Neural cell (in vitro differentiated cells): ENCODE data around the gene CCDC24. TPM values are rescaled to one million over a fixed set of nuclear protein-coding genes. Genes with fewer than 3 reads are reported as not detected.

Experiments
- H2AFZ ChIP-seq: fragments of 200-600, 300-800 bp; sonication (generic), shearing (Covaris generic); 2 replicates; pipeline ENCODE4 v1.6.0; 2014; ENCODE audit warnings: low read depth, mild to moderate bottlenecking, antibody characterized with exemption, low read length, moderate library complexity
- H3F3A ChIP-seq: fragments of 200-600 bp; shearing (Covaris generic); 2 replicates; pipeline ENCODE4 v1.6.1; 2016; ENCODE audit warnings: mild to moderate bottlenecking, moderate library complexity, mixed read lengths, antibody characterized with exemption, low read length; ENCODE audit not compliant: insufficient read depth, poor library complexity, severe bottlenecking
- H3K27ac ChIP-seq: fragments of 200-600, 300-800 bp; sonication (generic), shearing (Covaris generic); 2 replicates; pipeline ENCODE4 v1.5.1; 2014; ENCODE audit warnings: mild to moderate bottlenecking, low read length, moderate library complexity
- H3K27me3 ChIP-seq: fragments of 300-800, 200-600 bp; sonication (generic), shearing (Covaris generic); 2 replicates; pipeline ENCODE4 v1.6.0; 2014; ENCODE audit warnings: mild to moderate bottlenecking, low read depth, low read length, moderate library complexity; ENCODE audit not compliant: insufficient read depth
- H3K36me3 ChIP-seq: fragments of 300-800, 200-600 bp; sonication (generic), shearing (Covaris generic); 2 replicates; pipeline ENCODE4 v1.5.1; 2014; ENCODE audit warnings: mild to moderate bottlenecking, antibody characterized with exemption, low read length, moderate library complexity; ENCODE audit not compliant: insufficient read depth
- H3K4me2 ChIP-seq: fragments of 300-800, 200-600 bp; sonication (generic), shearing (Covaris generic); 2 replicates; pipeline ENCODE4 v1.6.0; 2014; ENCODE audit warnings: mild to moderate bottlenecking, low read length
- H3K4me3 ChIP-seq: fragments of 300-800, 200-600 bp; sonication (generic), shearing (Covaris generic); 2 replicates; pipeline ENCODE4 v1.5.1; 2014; ENCODE audit warnings: mild to moderate bottlenecking, low read length, moderate library complexity
- H3K79me2 ChIP-seq: fragments of 200-600 bp; shearing (Covaris generic); replicated peaks from 2 replicates; pipeline ENCODE4 v1.6.0; 2014; ENCODE audit warnings: mild to moderate bottlenecking, low read length, moderate library complexity; ENCODE audit not compliant: insufficient read depth
- H3K9ac ChIP-seq: fragments of 300-800, 200-600 bp; sonication (generic), shearing (Covaris generic); 2 replicates; pipeline ENCODE4 v1.6.1; 2016; ENCODE audit warnings: mild to moderate bottlenecking, low read length, mixed read lengths
- H3K9me2 ChIP-seq: fragments of 200-600 bp; shearing (Covaris generic); 2 replicates; pipeline ENCODE4 v1.6.1; 2016; ENCODE audit warnings: mild to moderate bottlenecking, low read length, mixed read lengths; ENCODE audit not compliant: insufficient read depth
- H3K9me3 ChIP-seq: fragments of 200-600, 300-800 bp; sonication (generic), shearing (Covaris generic); 2 replicates; pipeline ENCODE4 v1.6.1; 2016; ENCODE audit warnings: mild to moderate bottlenecking, mixed run types, low read length, moderate library complexity, mixed read lengths
- H4K20me1 ChIP-seq: fragments of 200-600 bp; shearing (Covaris generic); 2 replicates; pipeline ENCODE4 v1.6.1; 2016; ENCODE audit warnings: mild to moderate bottlenecking, mixed run types; ENCODE audit not compliant: insufficient read depth
- CTCF ChIP-seq: fragments of 450-650 bp; IDR thresholded peaks from 2 replicates; pipeline ENCODE4 v1.5.1; 2014; ENCODE audit warnings: antibody characterized with exemption, mild to moderate bottlenecking, moderate library complexity; ENCODE audit not compliant: poor library complexity, severe bottlenecking
- EP300 ChIP-seq: fragments of 450-650 bp; conservative IDR thresholded peaks from 2 replicates; pipeline ENCODE4 v1.6.1; 2014; ENCODE audit warnings: antibody characterized with exemption, mild to moderate bottlenecking, moderate library complexity; ENCODE audit not compliant: poor library complexity, severe bottlenecking
- EZH2 ChIP-seq: fragments of 200-600, 300-800 bp; shearing (Covaris generic), sonication (generic); IDR thresholded peaks from 2 replicates; pipeline ENCODE4 v1.6.1; 2014; ENCODE audit warnings: antibody characterized with exemption, low read length, borderline replicate concordance, mild to moderate bottlenecking; ENCODE audit not compliant: insufficient read depth, poor library complexity, severe bottlenecking
- MXI1 ChIP-seq: fragments of 450-650 bp; conservative IDR thresholded peaks from 2 replicates; pipeline ENCODE4 v1.6.1; 2014; ENCODE audit warnings: antibody characterized with exemption, mild to moderate bottlenecking; ENCODE audit not compliant: poor library complexity, severe bottlenecking
- POLR2AphosphoS5 ChIP-seq: IDR thresholded peaks from 2 replicates; pipeline ENCODE4 v1.6.1; 2012
- RAD21 ChIP-seq: fragments of 450-650 bp; conservative IDR thresholded peaks from 2 replicates; pipeline ENCODE4 v1.6.1; 2014; ENCODE audit warnings: antibody characterized with exemption, mild to moderate bottlenecking, moderate library complexity
- REST ChIP-seq: IDR thresholded peaks from 2 replicates; pipeline ENCODE4 v1.6.1; 2012; ENCODE audit warnings: borderline replicate concordance
- SMC3 ChIP-seq: fragments of 450-650 bp; conservative IDR thresholded peaks from 2 replicates; pipeline ENCODE4 v1.6.1; 2014; ENCODE audit warnings: antibody characterized with exemption, mild to moderate bottlenecking, moderate library complexity; ENCODE audit not compliant: poor library complexity
- TAF1 ChIP-seq: IDR thresholded peaks from 2 replicates; pipeline ENCODE4 v1.6.1; 2012; ENCODE audit warnings: low read depth
- polyA plus RNA-seq: library from polyadenylated mRNA; depleted of rRNA; stranded (reverse); fragments of >200 nt; gene quantifications from 2 replicates; pipeline ENCODE4 v1.2.3, GENCODE V29; 2014

CCDC24 gene
- polyA plus RNA-seq, 1 donor from 2014 or later: 16.5 TPM

GRCh38 chr1:43981636-43982035 lies 9.8 kb upstream of the CCDC24 start:
- no peaks in the 10 kb centered on the region for H4K20me1 ChIP-seq
- no peak overlapping the region for H3K9ac ChIP-seq
- no peaks in the 10 kb centered on the region for H3K9me2 ChIP-seq
- H3K79me2 ChIP-seq: peaks cover 22% of the 10 kb centered on the region
- H3K36me3 ChIP-seq: no peaks in the 10 kb centered on the region
- TF ChIP-seq EP300 (no peak), REST (no peak), POLR2AphosphoS5 (no peak), SMC3 (no peak), CTCF (no peak), MXI1 (no peak), EZH2 (no peak), TAF1 (no peak), RAD21 (no peak)
- no peak overlapping the region for H2AFZ ChIP-seq
- H3K4me3 ChIP-seq: peak overlapping the region; percentile 91
- no peaks in the 10 kb centered on the region for H3K27me3 ChIP-seq
- H3K4me2 ChIP-seq: no peak overlapping the region
- no peak overlapping the region for H3K27ac ChIP-seq
- no peaks in the 10 kb centered on the region for H3F3A ChIP-seq
- H3K9me3 ChIP-seq: no peaks in the 10 kb centered on the region

- Histone ChIP-seq H3K36me3 (no peaks in the 10 kb centered on the region), H3K27ac (no peak overlapping the region), H3K4me3 (no peak overlapping the region), H2AFZ (no peak overlapping the region), H3K27me3 (no peaks in the 10 kb centered on the region), H3K4me2 (no peak overlapping the region), H3K79me2 (peaks cover 19% of the 10 kb centered on the region), H3K9me2 (no peaks in the 10 kb centered on the region), H3K9me3 (no peaks in the 10 kb centered on the region), H4K20me1 (no peaks in the 10 kb centered on the region), H3K9ac (no peak overlapping the region), H3F3A (no peaks in the 10 kb centered on the region)
- TF ChIP-seq RAD21 (no peak), TAF1 (no peak), EZH2 (no peak), MXI1 (no peak), REST (no peak), POLR2AphosphoS5 (no peak)
Observed at GRCh38 chr1:43982241-43982640, 9.2 kb upstream of the CCDC24 start.
